ENCODE results near the gene APOE. TPM values are rescaled to one million over a fixed set of nuclear protein-coding genes. Genes with fewer than 3 reads are reported as not detected.

APOE gene
- total RNA-seq, 1 experiment from 2014 or later: 3.3 TPM

GRCh38 chr19:44892932-44893331 lies 12.7 kb upstream of the APOE start:
- Mint-ChIP-seq H3K27ac (ENCODE audit: low read depth, unreplicated experiment) (peak overlapping the region; percentile 70), H3K9me3 (ENCODE audit: unreplicated experiment) (no peaks in the 10 kb centered on the region), H3K4me3 (ENCODE audit: unreplicated experiment) (peak overlapping the region; percentile 74), H3K27me3 (ENCODE audit: insufficient read depth, unreplicated experiment) (no peaks in the 10 kb centered on the region), H3K36me3 (ENCODE audit: insufficient read depth, unreplicated experiment) (peaks cover 55% of the 10 kb centered on the region), H3K4me1 (ENCODE audit: insufficient read depth, unreplicated experiment) (peaks cover 25% of the 10 kb centered on the region)
- no TSS peak for BruUV-seq (replicated peaks)
- intact Hi-C loops (cut with micrococcal nuclease): no loop called here
- CTCF ChIA-PET: interaction anchor here (0.6 to 2.5 kb wide), 6 partner anchors 9 to 288 kb away, joined by 3 to 16 read pairs (median 4); no protein-coding TSS in a partner anchor
- TF ChIP-seq CTCF (IDR thresholded peaks at IDR 0.05; ENCODE audit: unreplicated experiment): no peak
- POLR2A ChIA-PET: interaction anchor here (0.8 kb wide), 1 partner anchor 62 kb away, joined by 3 read pairs; no protein-coding TSS in a partner anchor
- no peak for DNase-seq (ENCODE audit: unreplicated experiment)

- Mint-ChIP-seq H3K27me3 (ENCODE audit: insufficient read depth, unreplicated experiment) (no peaks in the 10 kb centered on the region), H3K36me3 (ENCODE audit: insufficient read depth, unreplicated experiment) (peaks cover 61% of the 10 kb centered on the region), H3K4me1 (ENCODE audit: insufficient read depth, unreplicated experiment) (peaks cover 25% of the 10 kb centered on the region), H3K27ac (ENCODE audit: low read depth, unreplicated experiment) (no peak overlapping the region), H3K4me3 (ENCODE audit: unreplicated experiment) (peak overlapping the region; percentile 74), H3K9me3 (ENCODE audit: unreplicated experiment) (no peaks in the 10 kb centered on the region)
- CTCF ChIA-PET: interaction anchor here (1.3 to 2.5 kb wide), 4 partner anchors 8 to 12 kb away, joined by 3 to 16 read pairs (median 8); partner anchors contain the start of gene APOE
- POLR2A ChIA-PET: no interaction called here
- no peak for TF ChIP-seq CTCF (IDR thresholded peaks at IDR 0.05; ENCODE audit: unreplicated experiment)
- no peak for DNase-seq (ENCODE audit: unreplicated experiment)
- intact Hi-C loops (cut with micrococcal nuclease): no loop called here
- no TSS peak for BruUV-seq (replicated peaks)
These were observed 12.1 kb upstream of the APOE start for GRCh38 chr19:44893332-44894051.

- Mint-ChIP-seq H3K9me3 (ENCODE audit: unreplicated experiment) (no peaks in the 10 kb centered on the region), H3K4me1 (ENCODE audit: insufficient read depth, unreplicated experiment) (peaks cover 25% of the 10 kb centered on the region), H3K27ac (ENCODE audit: low read depth, unreplicated experiment) (no peak overlapping the region), H3K36me3 (ENCODE audit: insufficient read depth, unreplicated experiment) (peaks cover 66% of the 10 kb centered on the region), H3K4me3 (ENCODE audit: unreplicated experiment) (no peak overlapping the region), H3K27me3 (ENCODE audit: insufficient read depth, unreplicated experiment) (no peaks in the 10 kb centered on the region)
- no peak for TF ChIP-seq CTCF (IDR thresholded peaks at IDR 0.05; ENCODE audit: unreplicated experiment)
- intact Hi-C loops (cut with micrococcal nuclease): no loop called here
- DNase-seq (ENCODE audit: unreplicated experiment): no peak
- ChIA-PET CTCF (interaction anchor here (2.1 to 2.2 kb wide), 2 partner anchors 9 to 12 kb away, joined by 5 to 10 read pairs; partner anchors contain the start of gene APOE), POLR2A (no interaction called here)
- BruUV-seq (replicated peaks): no TSS peak
These were observed 11.6 kb upstream of the APOE start for GRCh38 chr19:44894052-44894400.

GRCh38 chr19:44894946-44895345 lies 10.7 kb upstream of the APOE start:
- POLR2A ChIA-PET: interaction anchor here (0.7 kb wide), 1 partner anchor 198 kb away, joined by 3 read pairs; no protein-coding TSS in a partner anchor
- Mint-ChIP-seq H3K4me3 (ENCODE audit: unreplicated experiment) (no peak overlapping the region), H3K9me3 (ENCODE audit: unreplicated experiment) (no peaks in the 10 kb centered on the region), H3K4me1 (ENCODE audit: insufficient read depth, unreplicated experiment) (peaks cover 23% of the 10 kb centered on the region), H3K27me3 (ENCODE audit: insufficient read depth, unreplicated experiment) (no peaks in the 10 kb centered on the region), H3K27ac (ENCODE audit: low read depth, unreplicated experiment) (no peak overlapping the region), H3K36me3 (ENCODE audit: insufficient read depth, unreplicated experiment) (peaks cover 75% of the 10 kb centered on the region)
- CTCF ChIA-PET: interaction anchor here (0.7 to 2.2 kb wide), 5 partner anchors 8 to 57 kb away, joined by 3 to 10 read pairs (median 4); partner anchors contain the start of gene APOE
- intact Hi-C loops (cut with micrococcal nuclease): no loop called here
- DNase-seq (ENCODE audit: unreplicated experiment): no peak
- TF ChIP-seq CTCF (IDR thresholded peaks at IDR 0.05; ENCODE audit: unreplicated experiment): no peak
- BruUV-seq (replicated peaks): no TSS peak

Data from MCF 10A (cell line).